ENCODE data around the gene RPS15. TPM values are rescaled to one million over a fixed set of nuclear protein-coding genes. Genes with fewer than 3 reads are reported as not detected.

RPS15 gene
- total and polyA plus RNA-seq, 2 donors from 2014 or later, result 893 to 1,823 TPM

- no peaks in the 10 kb centered on the region for H3K9me3 ChIP-seq (ENCODE audit: control insufficient read depth in 2 of 3, insufficient read depth in 1 of 3, low read length in 3 of 3)
- no peak overlapping the region for H3K27ac ChIP-seq (ENCODE audit: low read depth in 2 of 2, low read length in 2 of 2)
- no peak for TF ChIP-seq CTCF (IDR thresholded peaks at IDR 0.05; ENCODE audit: borderline replicate concordance, extremely low read depth, insufficient read depth)
- no peak overlapping the region for H3K4me3 ChIP-seq (ENCODE audit: low read length in 3 of 3)
- peaks cover 0 to 14% (median 0%) of the 10 kb centered on the region in 3 donors for H3K4me1 ChIP-seq (ENCODE audit: control insufficient read depth in 2 of 3, insufficient read depth in 2 of 3, low read depth in 1 of 3, low read length in 3 of 3)
- H3K27me3 ChIP-seq (ENCODE audit: control insufficient read depth, insufficient read depth, low read length), result no peaks in the 10 kb centered on the region
- DNase-seq (no peak), FAIRE-seq (no peak)
- H3K9ac ChIP-seq (ENCODE audit: low read length in 3 of 3), result no peak overlapping the region
- intact Hi-C loops (cut with DNase I), result no loop called here
- H3K36me3 ChIP-seq (ENCODE audit: control insufficient read depth in 2 of 3, insufficient read depth in 3 of 3, low read length in 3 of 3), result peaks cover 0 to 7% (median 5%) of the 10 kb centered on the region in 3 donors
Measured at GRCh38 chr19:1397838-1398237, 40.4 kb upstream of the RPS15 start.

- Histone ChIP-seq H3K9me3 (ENCODE audit: control insufficient read depth in 2 of 3, insufficient read depth in 1 of 3, low read length in 3 of 3) (no peaks in the 10 kb centered on the region), H3K27ac (ENCODE audit: low read depth in 2 of 2, low read length in 2 of 2) (no peak overlapping the region), H3K4me1 (ENCODE audit: control insufficient read depth in 2 of 3, insufficient read depth in 2 of 3, low read depth in 1 of 3, low read length in 3 of 3) (peaks cover 0 to 14% (median 0%) of the 10 kb centered on the region in 3 donors), H3K4me3 (ENCODE audit: low read length in 3 of 3) (no peak overlapping the region), H3K9ac (ENCODE audit: low read length in 3 of 3) (no peak overlapping the region), H3K36me3 (ENCODE audit: control insufficient read depth in 2 of 3, insufficient read depth in 3 of 3, low read length in 3 of 3) (no peaks in the 10 kb centered on the region), H3K27me3 (ENCODE audit: control insufficient read depth, insufficient read depth, low read length) (no peaks in the 10 kb centered on the region)
- intact Hi-C loops (cut with DNase I), result no loop called here
- TF ChIP-seq CTCF (IDR thresholded peaks at IDR 0.05; ENCODE audit: borderline replicate concordance, extremely low read depth, insufficient read depth), result no peak
- DNase-seq, result peak in 1 of 5 donors; percentile 67
- FAIRE-seq, result no peak
Measured at GRCh38 chr19:1399079-1399478, 39.1 kb upstream of the RPS15 start.

GRCh38 chr19:1399745-1400144, 38.5 kb upstream of the RPS15 start:
- no peaks in the 10 kb centered on the region for H3K36me3 ChIP-seq (ENCODE audit: control insufficient read depth in 2 of 3, insufficient read depth in 3 of 3, low read length in 3 of 3)

More at GRCh38 chr19:1399745-1400144, 38.5 kb upstream of the RPS15 start:
- peak in 1 of 5 donors; percentile 74 for DNase-seq
- H3K27me3 ChIP-seq (ENCODE audit: control insufficient read depth, insufficient read depth, low read length), result no peaks in the 10 kb centered on the region
- no peak for FAIRE-seq
- H3K4me1 ChIP-seq (ENCODE audit: control insufficient read depth in 2 of 3, insufficient read depth in 2 of 3, low read depth in 1 of 3, low read length in 3 of 3), result peaks cover 0 to 14% (median 0%) of the 10 kb centered on the region in 3 donors
- intact Hi-C loops (cut with DNase I), result no loop called here
- TF ChIP-seq CTCF (IDR thresholded peaks at IDR 0.05; ENCODE audit: borderline replicate concordance, extremely low read depth, insufficient read depth), result no peak
- no peak overlapping the region for H3K4me3 ChIP-seq (ENCODE audit: low read length in 3 of 3)
- H3K9me3 ChIP-seq (ENCODE audit: control insufficient read depth in 2 of 3, insufficient read depth in 1 of 3, low read length in 3 of 3), result no peaks in the 10 kb centered on the region
- H3K9ac ChIP-seq (ENCODE audit: low read length in 3 of 3), result no peak overlapping the region
- H3K27ac ChIP-seq (ENCODE audit: low read depth in 2 of 2, low read length in 2 of 2), result peak overlapping the region; percentile 9 to 32
